GM19193 (cell line): ENCODE measurements around the gene SNED1.
A peak's percentile ranks its signal among the peaks of the same experiment; 100 is the strongest.

Experiments
- POLR2A ChIP-seq: IDR thresholded peaks from 4 replicates; pipeline ENCODE4 v1.6.1; 2011; ENCODE audit not compliant: insufficient read depth, insufficient read length; ENCODE audit errors: extremely low read depth

SNED1 gene

GRCh38 chr2:241031436-241032165 lies 33.2 kb downstream of the SNED1 start:
- no peak for TF ChIP-seq POLR2A

- TF ChIP-seq POLR2A: no peak
Measured at GRCh38 chr2:241033336-241033987, 35.0 kb downstream of the SNED1 start.

- no peak for TF ChIP-seq POLR2A
Measured at GRCh38 chr2:241033994-241034393, 35.6 kb downstream of the SNED1 start.

- no peak for TF ChIP-seq POLR2A
Measured at GRCh38 chr2:241034490-241035141, 36.2 kb downstream of the SNED1 start.

- no peak for TF ChIP-seq POLR2A
Measured at GRCh38 chr2:241035142-241035817, 36.9 kb downstream of the SNED1 start.

- TF ChIP-seq POLR2A: no peak
Measured at GRCh38 chr2:241035818-241036396, 37.5 kb downstream of the SNED1 start.

GRCh38 chr2:241036397-241036963 lies 38.1 kb downstream of the SNED1 start:
- TF ChIP-seq POLR2A: peak; percentile 12

DNA sequence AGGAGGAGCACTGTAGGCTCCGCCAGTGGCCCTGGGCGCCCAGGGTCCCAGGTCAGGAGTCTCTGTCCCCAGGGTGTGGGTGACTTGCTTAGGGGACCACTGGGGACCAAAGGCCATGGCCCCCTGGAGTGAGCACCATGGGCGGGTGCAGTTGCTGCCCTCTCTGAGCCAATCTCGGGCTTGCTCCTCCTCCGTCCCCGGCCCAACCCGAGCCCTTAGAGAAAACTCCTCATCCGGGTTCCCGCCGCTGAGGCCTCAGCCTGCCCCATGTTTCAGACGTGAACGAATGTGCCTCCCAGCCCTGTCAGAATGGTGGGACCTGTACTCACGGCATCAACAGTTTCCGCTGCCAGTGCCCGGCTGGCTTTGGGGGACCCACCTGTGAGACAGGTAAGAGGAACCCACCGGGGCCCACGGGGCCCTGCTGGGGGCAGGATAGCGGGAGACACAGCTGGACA lies 38.6 kb downstream of the SNED1 start:
- peak; percentile 6 for TF ChIP-seq POLR2A

DNA sequence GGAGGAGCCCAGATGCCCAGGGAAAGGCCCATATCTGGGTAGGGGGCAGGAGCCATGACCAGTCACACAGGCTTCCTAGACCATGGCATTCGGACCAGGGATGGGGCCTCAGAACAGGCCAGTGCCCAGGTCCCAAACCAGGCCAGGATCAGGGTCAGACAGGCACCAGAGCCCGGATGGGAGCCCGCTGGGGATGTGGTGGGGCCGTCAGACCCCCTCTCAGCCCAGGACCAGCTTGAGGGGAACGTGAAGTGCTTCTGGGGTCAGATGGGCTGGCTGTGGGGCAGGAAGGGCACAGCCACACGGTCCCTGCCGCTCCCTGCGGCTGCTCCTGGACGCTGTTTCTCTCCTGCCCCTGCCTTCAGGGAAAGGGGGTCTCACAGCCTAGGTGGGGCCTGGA lies 39.1 kb downstream of the SNED1 start:
- no peak for TF ChIP-seq POLR2A

DNA sequence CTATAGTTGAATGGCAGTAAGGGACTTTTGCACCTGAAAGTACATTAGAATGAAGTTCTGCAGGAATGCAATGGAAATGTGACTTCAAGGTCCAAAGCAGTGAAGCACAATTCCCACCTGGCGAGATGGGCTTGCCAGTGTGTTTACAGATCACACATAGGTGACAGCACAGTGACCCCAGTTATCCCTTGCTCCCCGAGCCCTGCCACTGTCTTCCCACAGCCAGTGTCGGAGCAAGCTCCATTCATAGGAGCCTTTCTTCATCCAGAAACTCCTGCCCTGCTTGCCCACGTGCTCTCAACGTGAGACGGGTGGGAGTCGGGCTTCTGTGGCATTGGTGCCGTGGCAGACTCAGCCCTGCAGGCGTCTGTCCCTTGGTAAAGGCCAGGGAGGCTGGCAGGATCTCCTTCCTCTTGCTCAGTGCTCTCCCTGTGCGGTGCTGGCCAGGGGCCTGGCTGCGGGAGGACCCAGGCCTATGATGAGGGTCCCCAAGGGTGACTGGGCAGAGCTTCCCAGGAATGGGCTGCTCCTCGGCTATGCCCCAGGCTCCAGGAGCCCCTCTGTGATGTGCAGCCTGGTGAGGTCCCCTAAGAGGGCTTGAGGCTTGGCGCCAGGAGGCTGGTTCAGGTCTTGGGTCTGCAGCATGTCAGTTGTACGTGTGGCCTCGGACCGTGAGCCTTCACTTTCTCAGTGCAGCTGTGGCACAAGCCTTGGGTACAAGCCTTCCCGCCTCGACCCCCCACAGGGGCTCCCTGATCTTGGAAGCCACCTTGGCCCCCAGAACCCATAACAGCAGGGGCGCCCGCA lies 40.2 kb downstream of the SNED1 start:
- TF ChIP-seq POLR2A: no peak

DNA sequence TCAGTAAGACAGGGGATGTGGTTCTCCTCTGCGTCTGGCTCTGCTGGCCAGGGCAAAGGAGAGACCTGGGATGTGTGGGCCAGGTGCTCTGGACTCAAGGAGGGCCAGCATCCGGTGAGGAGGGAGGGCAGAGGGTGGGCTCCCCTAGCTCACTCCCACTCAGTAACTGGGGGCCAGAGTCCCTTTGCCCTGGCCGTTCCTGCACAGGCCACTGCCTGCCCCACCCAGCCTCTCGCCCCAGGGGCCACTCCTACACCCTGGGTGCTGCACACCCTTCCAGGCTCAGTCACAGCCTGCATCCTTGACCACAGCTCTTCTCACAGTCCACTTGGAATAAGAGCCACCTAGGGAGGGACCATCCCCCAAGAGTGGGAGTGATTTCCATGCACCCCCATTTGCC lies 41.0 kb downstream of the SNED1 start:
- no peak for TF ChIP-seq POLR2A

- no peak for TF ChIP-seq POLR2A
Measured at GRCh38 chr2:241040081-241040803, 41.8 kb downstream of the SNED1 start.

- no peak for TF ChIP-seq POLR2A
Measured at GRCh38 chr2:241041589-241042158, 43.3 kb downstream of the SNED1 start.

- no peak for TF ChIP-seq POLR2A
Measured at GRCh38 chr2:241043581-241043980, 45.2 kb downstream of the SNED1 start.
